ENCODE results near the gene PRR14L.
"Not testable (repeated sequence)": the region's sequence is repeated elsewhere in the genome, so short reads cannot be mapped to it uniquely, and the experiment has no call there.

The PRR14L gene

GRCh38 chr22:31715147-31715778 is 34.7 kb downstream of the PRR14L start:
- TF ChIP-seq POLR2AphosphoS5 (IDR thresholded peaks at IDR 0.05; ENCODE audit: borderline replicate concordance, low read depth, low read length), result no peak
- no peak for TF ChIP-seq EZH2 (IDR thresholded peaks at IDR 0.05)
- TF ChIP-seq FOXP2 (optimal IDR thresholded peaks at IDR 0.05; ENCODE audit: control extremely low read depth, extremely low read length, insufficient read depth), result no peak
- Histone ChIP-seq H3K9me3 (ENCODE audit: low read depth, low read length) (no peaks in the 10 kb centered on the region), H3K27ac (no peak overlapping the region), H3K4me3 (no peak overlapping the region), H3K9ac (ENCODE audit: insufficient read length) (no peak overlapping the region), H3K36me3 (ENCODE audit: insufficient read depth, low read length) (peaks cover 65% of the 10 kb centered on the region)
- DNase-seq (ENCODE audit: low read depth, low spot score), result no peak

GRCh38 chr22:31711226-31711625 is 38.7 kb downstream of the PRR14L start:
- H3K9me3 ChIP-seq (ENCODE audit: low read depth, low read length); H3K4me3 ChIP-seq; H3K9ac ChIP-seq (ENCODE audit: insufficient read length); DNase-seq (ENCODE audit: low read depth, low spot score); H3K27ac ChIP-seq: not testable (repeated sequence)
- peaks cover 42% of the 10 kb centered on the region for H3K36me3 ChIP-seq (ENCODE audit: insufficient read depth, low read length)

GRCh38 chr22:31707519-31707918 is 42.4 kb downstream of the PRR14L start:
- no peak overlapping the region for H3K27ac ChIP-seq
- TF ChIP-seq POLR2AphosphoS5 (IDR thresholded peaks at IDR 0.05; ENCODE audit: borderline replicate concordance, low read depth, low read length) (no peak), EZH2 (IDR thresholded peaks at IDR 0.05) (no peak), FOXP2 (optimal IDR thresholded peaks at IDR 0.05; ENCODE audit: control extremely low read depth, extremely low read length, insufficient read depth) (no peak)
- no peak overlapping the region for H3K4me3 ChIP-seq
- peaks cover 29% of the 10 kb centered on the region for H3K36me3 ChIP-seq (ENCODE audit: insufficient read depth, low read length)
- no peak for DNase-seq (ENCODE audit: low read depth, low spot score)
- H3K9ac ChIP-seq (ENCODE audit: insufficient read length), result no peak overlapping the region
- H3K9me3 ChIP-seq (ENCODE audit: low read depth, low read length), result no peaks in the 10 kb centered on the region

- no peak for DNase-seq (ENCODE audit: low read depth, low spot score)
- Histone ChIP-seq H3K36me3 (ENCODE audit: insufficient read depth, low read length) (peaks cover 54% of the 10 kb centered on the region), H3K9ac (ENCODE audit: insufficient read length) (no peak overlapping the region), H3K27ac (no peak overlapping the region), H3K9me3 (ENCODE audit: low read depth, low read length) (no peaks in the 10 kb centered on the region), H3K4me3 (no peak overlapping the region)
- no peak for TF ChIP-seq EZH2 (IDR thresholded peaks at IDR 0.05)
- no peak for TF ChIP-seq POLR2AphosphoS5 (IDR thresholded peaks at IDR 0.05; ENCODE audit: borderline replicate concordance, low read depth, low read length)
- no peak for TF ChIP-seq FOXP2 (optimal IDR thresholded peaks at IDR 0.05; ENCODE audit: control extremely low read depth, extremely low read length, insufficient read depth)
Observed at GRCh38 chr22:31695423-31695822, 54.5 kb downstream of the PRR14L start.

- not testable (repeated sequence) for DNase-seq (ENCODE audit: low read depth, low spot score); H3K9ac ChIP-seq (ENCODE audit: insufficient read length); H3K9me3 ChIP-seq (ENCODE audit: low read depth, low read length); H3K4me3 ChIP-seq; H3K27ac ChIP-seq
- peaks cover 54% of the 10 kb centered on the region for H3K36me3 ChIP-seq (ENCODE audit: insufficient read depth, low read length)
Observed at GRCh38 chr22:31694046-31694445, 55.9 kb downstream of the PRR14L start.

- Histone ChIP-seq H3K9ac (ENCODE audit: insufficient read length) (no peak overlapping the region), H3K27ac (no peak overlapping the region), H3K4me3 (no peak overlapping the region), H3K9me3 (ENCODE audit: low read depth, low read length) (no peaks in the 10 kb centered on the region), H3K36me3 (ENCODE audit: insufficient read depth, low read length) (peaks cover 52% of the 10 kb centered on the region)
- DNase-seq (ENCODE audit: low read depth, low spot score), result no peak
- no peak for TF ChIP-seq EZH2 (IDR thresholded peaks at IDR 0.05)
- no peak for TF ChIP-seq POLR2AphosphoS5 (IDR thresholded peaks at IDR 0.05; ENCODE audit: borderline replicate concordance, low read depth, low read length)
- no peak for TF ChIP-seq FOXP2 (optimal IDR thresholded peaks at IDR 0.05; ENCODE audit: control extremely low read depth, extremely low read length, insufficient read depth)
Observed at GRCh38 chr22:31692186-31692886, 57.6 kb downstream of the PRR14L start.

- Histone ChIP-seq H3K9ac (ENCODE audit: insufficient read length) (no peak overlapping the region), H3K9me3 (ENCODE audit: low read depth, low read length) (no peaks in the 10 kb centered on the region), H3K36me3 (ENCODE audit: insufficient read depth, low read length) (peaks cover 50% of the 10 kb centered on the region), H3K27ac (no peak overlapping the region), H3K4me3 (no peak overlapping the region)
- no peak for DNase-seq (ENCODE audit: low read depth, low spot score)
- no peak for TF ChIP-seq EZH2 (IDR thresholded peaks at IDR 0.05)
Observed at GRCh38 chr22:31691408-31691807, 58.5 kb downstream of the PRR14L start.

- no peak overlapping the region for H3K27ac ChIP-seq
- H3K4me3 ChIP-seq, result no peak overlapping the region
- TF ChIP-seq FOXP2 (optimal IDR thresholded peaks at IDR 0.05; ENCODE audit: control extremely low read depth, extremely low read length, insufficient read depth) (no peak), EZH2 (IDR thresholded peaks at IDR 0.05) (no peak), POLR2AphosphoS5 (IDR thresholded peaks at IDR 0.05; ENCODE audit: borderline replicate concordance, low read depth, low read length) (no peak)
- no peak overlapping the region for H3K9ac ChIP-seq (ENCODE audit: insufficient read length)
- H3K36me3 ChIP-seq (ENCODE audit: insufficient read depth, low read length), result peaks cover 34% of the 10 kb centered on the region
- no peak for DNase-seq (ENCODE audit: low read depth, low spot score)
- H3K9me3 ChIP-seq (ENCODE audit: low read depth, low read length), result no peaks in the 10 kb centered on the region
Observed at GRCh38 chr22:31683181-31684105, 66.5 kb downstream of the PRR14L start.

All from SK-N-MC (cell line).